Keratinocyte (primary cell): Measurements from ENCODE around the gene PRR33. TPM values are rescaled to one million over a fixed set of nuclear protein-coding genes. Genes with fewer than 3 reads are reported as not detected.
"Not testable (repeated sequence)": the region's sequence is repeated elsewhere in the genome, so short reads cannot be mapped to it uniquely, and the experiment has no call there.

ENCODE experiments used
- DNase-seq: peaks from one replicate; pipeline ENCODE4 v3.0.0-alpha.2; 2011; ENCODE audit warnings: low read depth, missing footprints, low spot score
- FAIRE-seq: peaks from 2 replicates; lab custom pipeline; 2011; peaks lifted over from hg19 to GRCh38; lab: Jason Lieb, UNC
- H2AFZ ChIP-seq: 2 replicates; pipeline ENCODE4 v1.6.0; 2012; ENCODE audit warnings: low read length, control low read depth, inconsistent platforms; ENCODE audit not compliant: control insufficient read depth
- H3K27ac ChIP-seq: 2 replicates; pipeline ENCODE4 v1.5.1; 2011; ENCODE audit warnings: low read length; ENCODE audit not compliant: control insufficient read depth, insufficient read depth
- H3K27me3 ChIP-seq: 3 replicates; pipeline ENCODE4 v1.6.0; 2011; ENCODE audit warnings: low read length; ENCODE audit not compliant: control insufficient read depth, insufficient read depth; ENCODE audit errors: extremely low read depth
- H3K36me3 ChIP-seq, 2 experiments: 2 replicates in 1 of 2; 3 replicates in 1 of 2; pipeline ENCODE4 v1.5.1; 2011; ENCODE audit warnings: low read length in 2 of 2, mild to moderate bottlenecking in 1 of 2; ENCODE audit not compliant: control insufficient read depth in 2 of 2, insufficient read depth in 2 of 2; ENCODE audit errors: extremely low read depth in 1 of 2
- H3K4me1 ChIP-seq: 3 replicates; pipeline ENCODE4 v1.5.1; 2011; ENCODE audit warnings: low read length; ENCODE audit not compliant: control insufficient read depth, insufficient read depth; ENCODE audit errors: extremely low read depth
- H3K4me2 ChIP-seq: 3 replicates; pipeline ENCODE4 v1.6.0; 2011; ENCODE audit warnings: low read depth, low read length; ENCODE audit not compliant: control insufficient read depth, insufficient read depth; ENCODE audit errors: extremely low read depth
- H3K4me3 ChIP-seq, 3 experiments: fragments of 200-600 bp in 1 of 3; sonication (generic) in 1 of 3; 2 replicates in 2 of 3; 3 replicates in 1 of 3; pipeline ENCODE4 v1.5.1; 2011 to 2016; ENCODE audit warnings: low read length in 3 of 3, mild to moderate bottlenecking in 3 of 3, control low read depth in 2 of 3, inconsistent platforms in 1 of 3, low read depth in 1 of 3, mixed read lengths in 1 of 3, mixed run types in 1 of 3, moderate library complexity in 1 of 3; ENCODE audit not compliant: control insufficient read depth in 2 of 3, insufficient read depth in 2 of 3; ENCODE audit errors: extremely low read depth in 1 of 3
- H3K79me2 ChIP-seq: 2 replicates; pipeline ENCODE4 v1.6.0; 2012; ENCODE audit warnings: low read length; ENCODE audit not compliant: control insufficient read depth, insufficient read depth
- H3K9ac ChIP-seq: 3 replicates; pipeline ENCODE4 v1.6.0; 2011; ENCODE audit warnings: low read length; ENCODE audit not compliant: control insufficient read depth, insufficient read depth; ENCODE audit errors: extremely low read depth
- H3K9me1 ChIP-seq: 3 replicates; pipeline ENCODE4 v1.6.0; 2011; ENCODE audit warnings: low read length; ENCODE audit not compliant: control insufficient read depth, insufficient read depth; ENCODE audit errors: extremely low read depth
- H3K9me3 ChIP-seq: 2 replicates; pipeline ENCODE4 v1.5.1; 2012; ENCODE audit warnings: low read depth, low read length; ENCODE audit not compliant: control insufficient read depth
- H4K20me1 ChIP-seq: 3 replicates; pipeline ENCODE4 v1.6.0; 2011; ENCODE audit warnings: low read length; ENCODE audit not compliant: control insufficient read depth, insufficient read depth; ENCODE audit errors: extremely low read depth
- EZH2 ChIP-seq: IDR thresholded peaks from one replicate; pipeline ENCODE4 v1.6.1; 2012; ENCODE audit warnings: inconsistent platforms, mild to moderate bottlenecking, low read length, moderate library complexity
- dilution Hi-C: fragments of 300-500 bp; cut with MboI; formaldehyde crosslinking; loops from one replicate; pipeline ENCODE4 v1.7.0; 2020; ENCODE audit warnings: low sequenced_read_pairs; ENCODE audit not compliant: extremely low pct_ligation_motif_present
- polyA minus RNA-seq, 3 experiments: library from RNA; depleted of rRNA, polyadenylated mRNA; stranded (reverse); fragments of >200 nt; gene quantifications; 1 replicate in 1 of 3; 2 replicates in 1 of 3; 3 replicates in 1 of 3; pipeline ENCODE4 v1.2.3, GENCODE V29; 2011
- polyA plus RNA-seq, 5 experiments: library from polyadenylated mRNA; depleted of rRNA in 3 of 5; stranded (reverse) in 3 of 5; stranded (forward) in 1 of 5; unstranded in 1 of 5; fragments of >200 nt; gene quantifications; 1 replicate in 1 of 5; 2 replicates in 3 of 5; 3 replicates in 1 of 5; pipeline versions ENCODE4 v1.2.1 to v1.2.3, GENCODE V29; 2011 to 2012; ENCODE audit warnings: missing spikeins in 2 of 5, low read depth in 1 of 5, low replicate concordance in 1 of 5
- TF ChIP-seq, protein P1 (sequence below), 3 experiments: IDR thresholded peaks in 1 of 3; conservative IDR thresholded peaks in 1 of 3; optimal IDR thresholded peaks in 1 of 3; 2 replicates in 2 of 3; 3 replicates in 1 of 3; pipeline versions ENCODE3 to v1.5.1; 2011; ENCODE audit warnings: low read length in 3 of 3, mild to moderate bottlenecking in 3 of 3, moderate library complexity in 2 of 3, control low read depth in 1 of 3, inconsistent platforms in 1 of 3; ENCODE audit not compliant: insufficient read depth in 2 of 3; ENCODE audit errors: extremely low read depth in 1 of 3

Gene PRR33
- polyA plus RNA-seq: not detected in 3 replicates
- not detected for polyA plus RNA-seq (2011; ENCODE audit: low read depth)
- polyA plus RNA-seq (2011; cell fraction: cytosol; rRNA removed): not detected in 2 replicates
- polyA plus RNA-seq (2011; cell fraction: nucleus; rRNA removed): not detected in 2 replicates
- polyA plus RNA-seq (2012; ENCODE audit: low replicate concordance): not detected in 2 replicates
- not detected in 3 replicates for polyA minus RNA-seq
- polyA minus RNA-seq (2011; cell fraction: cytosol; rRNA and poly(A)+ RNA removed): not detected
- polyA minus RNA-seq (2011; cell fraction: nucleus; rRNA and poly(A)+ RNA removed): not detected in 2 replicates

DNA sequence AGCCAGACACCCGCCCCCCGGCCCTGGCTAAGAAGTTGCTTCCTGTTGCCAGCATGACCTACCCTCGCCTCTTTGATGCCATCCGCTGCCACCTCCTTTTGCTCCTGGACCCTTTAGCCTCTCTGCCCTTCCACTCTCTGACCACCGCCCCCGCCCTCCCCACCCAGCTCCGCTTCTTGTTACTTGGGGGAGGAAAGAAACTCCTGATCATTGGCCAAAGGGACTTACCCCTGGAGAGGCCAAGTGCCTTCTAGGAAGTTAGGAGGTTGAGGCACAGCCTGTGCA is at the start of gene PRR33:
Gene PRR33 (minus strand): TSS at position 65 of the 285 bp plus-strand sequence. CDS start 1,311 bp downstream, outside the sequence.
- Histone ChIP-seq H2AFZ (no peak within 1 kb of the TSS), H3K9me3 (no peaks in the 10 kb centered on the region), H3K4me3 (no peak within 1 kb of the TSS), H3K9ac (no peak within 1 kb of the TSS), H3K27me3 (peaks cover 3% of the 10 kb centered on the region), H3K4me2 (no peak within 1 kb of the TSS), H3K36me3 (no peaks in the 10 kb centered on the region), H4K20me1 (no peaks in the 10 kb centered on the region), H3K27ac (no peak within 1 kb of the TSS), H3K79me2 (no peaks in the 10 kb centered on the region), H3K4me1 (no peaks in the 10 kb centered on the region), H3K9me1 (no peaks in the 10 kb centered on the region)
- DNase-seq (no peak), FAIRE-seq (no peak)
- dilution Hi-C loops: no loop called here
- no peak for TF ChIP-seq EZH2
- TF ChIP-seq, protein P1, sequence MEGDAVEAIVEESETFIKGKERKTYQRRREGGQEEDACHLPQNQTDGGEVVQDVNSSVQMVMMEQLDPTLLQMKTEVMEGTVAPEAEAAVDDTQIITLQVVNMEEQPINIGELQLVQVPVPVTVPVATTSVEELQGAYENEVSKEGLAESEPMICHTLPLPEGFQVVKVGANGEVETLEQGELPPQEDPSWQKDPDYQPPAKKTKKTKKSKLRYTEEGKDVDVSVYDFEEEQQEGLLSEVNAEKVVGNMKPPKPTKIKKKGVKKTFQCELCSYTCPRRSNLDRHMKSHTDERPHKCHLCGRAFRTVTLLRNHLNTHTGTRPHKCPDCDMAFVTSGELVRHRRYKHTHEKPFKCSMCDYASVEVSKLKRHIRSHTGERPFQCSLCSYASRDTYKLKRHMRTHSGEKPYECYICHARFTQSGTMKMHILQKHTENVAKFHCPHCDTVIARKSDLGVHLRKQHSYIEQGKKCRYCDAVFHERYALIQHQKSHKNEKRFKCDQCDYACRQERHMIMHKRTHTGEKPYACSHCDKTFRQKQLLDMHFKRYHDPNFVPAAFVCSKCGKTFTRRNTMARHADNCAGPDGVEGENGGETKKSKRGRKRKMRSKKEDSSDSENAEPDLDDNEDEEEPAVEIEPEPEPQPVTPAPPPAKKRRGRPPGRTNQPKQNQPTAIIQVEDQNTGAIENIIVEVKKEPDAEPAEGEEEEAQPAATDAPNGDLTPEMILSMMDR (optimal IDR thresholded peaks at IDR 0.05 in 1 of 3, IDR thresholded peaks at IDR 0.05 in 1 of 3, conservative IDR thresholded peaks at IDR 0.05 in 1 of 3; ENCODE audit: extremely low read depth in 1 of 3, insufficient read depth in 2 of 3, low read length in 3 of 3): no peak

DNA sequence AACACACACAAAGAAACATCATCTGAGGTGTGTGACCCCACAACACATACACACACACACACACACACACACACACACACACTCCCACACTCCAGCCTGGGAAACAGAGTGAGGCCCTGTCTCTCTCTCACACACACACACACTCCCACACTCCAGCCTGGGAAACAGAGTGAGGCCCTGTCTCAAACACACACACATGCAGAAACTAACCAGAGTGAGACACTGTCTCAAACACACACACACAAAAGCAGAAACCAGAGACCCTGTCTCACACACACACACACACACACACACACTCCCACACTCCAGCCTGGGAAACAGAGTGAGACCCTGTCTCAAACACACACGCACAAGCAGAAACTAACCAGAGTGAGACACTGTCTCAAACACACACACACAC is 48.1 kb upstream of the PRR33 start:
- H3K36me3 ChIP-seq, H3K27me3 ChIP-seq, H3K4me2 ChIP-seq, H4K20me1 ChIP-seq, H3K9ac ChIP-seq, dilution Hi-C loops, H3K27ac ChIP-seq, H3K9me3 ChIP-seq, H3K4me3 ChIP-seq, DNase-seq, FAIRE-seq, H2AFZ ChIP-seq, H3K9me1 ChIP-seq, H3K79me2 ChIP-seq: not testable (repeated sequence)
- peaks cover 15% of the 10 kb centered on the region for H3K4me1 ChIP-seq
